WTC11 (cell line): ENCODE results near the gene ERGIC2.

Source experiments
- CTCF ChIP-seq: fragments of 200-600 bp; IDR thresholded peaks from 2 replicates; pipeline ENCODE4 v1.8.0; 2022; ENCODE audit warnings: antibody characterized with exemption
- ESRRA ChIP-seq: sonication (generic); formaldehyde crosslinking; IDR thresholded peaks from 2 replicates; pipeline ENCODE4 v1.8.1; 2022; ENCODE audit warnings: mild to moderate bottlenecking, missing genetic modification reagents, borderline replicate concordance
- FOXP1 ChIP-seq: sonication (generic); formaldehyde crosslinking; IDR thresholded peaks from 2 replicates; pipeline ENCODE4 v1.8.0; 2022; ENCODE audit warnings: missing genetic modification reagents, mild to moderate bottlenecking, moderate library complexity, borderline replicate concordance
- USF1 ChIP-seq: sonication (generic); formaldehyde crosslinking; IDR thresholded peaks from 2 replicates; pipeline ENCODE4 v1.8.0; 2022; ENCODE audit warnings: mild to moderate bottlenecking, missing genetic modification reagents
- USF2 ChIP-seq: sonication (generic); formaldehyde crosslinking; IDR thresholded peaks from 2 replicates; pipeline ENCODE4 v1.8.1; 2023; ENCODE audit warnings: mild to moderate bottlenecking, missing genetic modification reagents, moderate library complexity

- no peak for TF ChIP-seq FOXP1 (CRISPR knock-in tag)
- TF ChIP-seq CTCF = no peak
- no peak for TF ChIP-seq USF1 (CRISPR knock-in tag)
- TF ChIP-seq USF2 (CRISPR knock-in tag) = no peak
- TF ChIP-seq ESRRA (CRISPR knock-in tag) = no peak
These were observed 47.7 kb upstream of the ERGIC2 start for GRCh38 chr12:29428633-29429032.
